Caco-2 (cell line): ENCODE data around the gene YES1. TPM values are rescaled to one million over a fixed set of nuclear protein-coding genes. Genes with fewer than 3 reads are reported as not detected.
"Not testable (repeated sequence)": the region's sequence is repeated elsewhere in the genome, so short reads cannot be mapped to it uniquely, and the experiment has no call there.

Experiments
- BruUV-seq: library from RNA; stranded (reverse); fragments of 400-500 nt; replicated peaks from 2 replicates; lab custom pipeline; 2021; lab: Mats Ljungman, UMichigan
- CTCF ChIA-PET: fragments of 300-600 bp; sonication (Branson Sonifier 250); formaldehyde crosslinking; loops from one replicate; lab custom pipeline; 2022; ENCODE audit warnings: antibody characterized with exemption; lab: Charles Lee
- POLR2A ChIA-PET: fragments of 300-600 bp; sonication (Branson Sonifier 250); formaldehyde crosslinking; loops from one replicate; lab custom pipeline; 2022; ENCODE audit warnings: antibody characterized with exemption; lab: Charles Lee
- DNase-seq, 2 experiments: peaks; one replicate each; pipeline versions ENCODE4 v3.0.0 to v3.0.0-alpha.2; 2020 to 2022
- H3K27me3 ChIP-seq: replicated peaks from 2 replicates; pipeline ENCODE4 v1.6.0; 2011; ENCODE audit warnings: low read length; ENCODE audit not compliant: control insufficient read depth, insufficient read depth
- H3K36me3 ChIP-seq: 2 replicates; pipeline ENCODE4 v1.5.1; 2011; ENCODE audit warnings: low read length; ENCODE audit not compliant: control insufficient read depth, insufficient read depth
- H3K4me1 ChIP-seq: fragments of 250-450 bp; sonication (Bioruptor Pico); 2 replicates; pipeline ENCODE4 v1.5.1; 2020; ENCODE audit warnings: mild to moderate bottlenecking
- H3K4me3 ChIP-seq: 2 replicates; pipeline ENCODE4 v1.5.1; 2011; ENCODE audit warnings: low read depth, mild to moderate bottlenecking, control low read depth, low read length
- H3K9me3 ChIP-seq: fragments of 250-450 bp; sonication (Bioruptor Pico); 2 replicates; pipeline ENCODE4 v1.5.1; 2020; ENCODE audit warnings: mild to moderate bottlenecking, moderate library complexity
- H3K27ac Mint-ChIP-seq: one replicate; pipeline ENCODE4 v1.8.0; 2022; ENCODE audit warnings: mixed read lengths; ENCODE audit not compliant: unreplicated experiment
- H3K27me3 Mint-ChIP-seq: one replicate; pipeline ENCODE4 v1.8.0; 2022; ENCODE audit warnings: mixed read lengths; ENCODE audit not compliant: insufficient read depth, unreplicated experiment
- H3K36me3 Mint-ChIP-seq: one replicate; pipeline ENCODE4 v1.8.0; 2022; ENCODE audit warnings: mild to moderate bottlenecking, mixed read lengths; ENCODE audit not compliant: insufficient read depth, unreplicated experiment
- H3K4me1 Mint-ChIP-seq: one replicate; pipeline ENCODE4 v1.8.0; 2022; ENCODE audit warnings: low read depth, mixed read lengths; ENCODE audit not compliant: unreplicated experiment
- H3K4me3 Mint-ChIP-seq: one replicate; pipeline ENCODE4 v1.8.0; 2022; ENCODE audit warnings: mild to moderate bottlenecking, moderate library complexity, mixed read lengths; ENCODE audit not compliant: unreplicated experiment
- H3K9me3 Mint-ChIP-seq: one replicate; pipeline ENCODE4 v1.8.0; 2022; ENCODE audit warnings: mixed read lengths; ENCODE audit not compliant: unreplicated experiment
- intact Hi-C: fragments of 100-400 bp; cut with micrococcal nuclease; formaldehyde crosslinking; loops from one replicate; pipeline ENCODE4 v1.10.0; 2022; ENCODE audit not compliant: unreplicated experiment
- total RNA-seq: library from RNA; stranded (reverse); gene quantifications from 2 replicates; pipeline ENCODE4 v1.2.3, GENCODE V29; 2022
- TF ChIP-seq, protein P1 (sequence below), 2 experiments: fragments of 200-600 bp in 1 of 2; IDR thresholded peaks; 1 replicate in 1 of 2; 2 replicates in 1 of 2; pipeline versions ENCODE4 v1.5.1 to v1.8.0; 2011 to 2022; ENCODE audit warnings: antibody characterized with exemption in 1 of 2, control low read depth in 1 of 2, inconsistent platforms in 1 of 2, low read depth in 1 of 2, low read length in 1 of 2, mild to moderate bottlenecking in 1 of 2, moderate library complexity in 1 of 2; ENCODE audit not compliant: insufficient read depth in 1 of 2, severe bottlenecking in 1 of 2, unreplicated experiment in 1 of 2

The YES1 gene
- total RNA-seq, 1 experiment from 2014 or later = 95.0 TPM

GRCh38 chr18:767084-767882, 44.8 kb downstream of the YES1 start:
- Histone ChIP-seq H3K9me3 (no peaks in the 10 kb centered on the region), H3K36me3 (no peaks in the 10 kb centered on the region), H3K4me3 (no peak overlapping the region), H3K27me3 (no peaks in the 10 kb centered on the region), H3K4me1 (peaks cover 37% of the 10 kb centered on the region)
- CTCF ChIA-PET = interaction anchor here (0.6 kb wide), 1 partner anchor 65 kb away, joined by 3 read pairs; no protein-coding TSS in a partner anchor
- DNase-seq = no peak
- Mint-ChIP-seq H3K4me1 (peaks cover 17% of the 10 kb centered on the region), H3K9me3 (no peaks in the 10 kb centered on the region), H3K4me3 (no peak overlapping the region), H3K36me3 (peaks cover 5% of the 10 kb centered on the region), H3K27ac (no peak overlapping the region), H3K27me3 (no peaks in the 10 kb centered on the region)
- BruUV-seq = no TSS peak
- POLR2A ChIA-PET = no interaction called here
- intact Hi-C loops = no loop called here
- TF ChIP-seq, protein P1, sequence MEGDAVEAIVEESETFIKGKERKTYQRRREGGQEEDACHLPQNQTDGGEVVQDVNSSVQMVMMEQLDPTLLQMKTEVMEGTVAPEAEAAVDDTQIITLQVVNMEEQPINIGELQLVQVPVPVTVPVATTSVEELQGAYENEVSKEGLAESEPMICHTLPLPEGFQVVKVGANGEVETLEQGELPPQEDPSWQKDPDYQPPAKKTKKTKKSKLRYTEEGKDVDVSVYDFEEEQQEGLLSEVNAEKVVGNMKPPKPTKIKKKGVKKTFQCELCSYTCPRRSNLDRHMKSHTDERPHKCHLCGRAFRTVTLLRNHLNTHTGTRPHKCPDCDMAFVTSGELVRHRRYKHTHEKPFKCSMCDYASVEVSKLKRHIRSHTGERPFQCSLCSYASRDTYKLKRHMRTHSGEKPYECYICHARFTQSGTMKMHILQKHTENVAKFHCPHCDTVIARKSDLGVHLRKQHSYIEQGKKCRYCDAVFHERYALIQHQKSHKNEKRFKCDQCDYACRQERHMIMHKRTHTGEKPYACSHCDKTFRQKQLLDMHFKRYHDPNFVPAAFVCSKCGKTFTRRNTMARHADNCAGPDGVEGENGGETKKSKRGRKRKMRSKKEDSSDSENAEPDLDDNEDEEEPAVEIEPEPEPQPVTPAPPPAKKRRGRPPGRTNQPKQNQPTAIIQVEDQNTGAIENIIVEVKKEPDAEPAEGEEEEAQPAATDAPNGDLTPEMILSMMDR (IDR thresholded peaks at IDR 0.05; ENCODE audit: insufficient read depth in 1 of 2, low read depth in 1 of 2, low read length in 1 of 2, severe bottlenecking in 1 of 2, unreplicated experiment in 1 of 2) = no peak

DNA sequence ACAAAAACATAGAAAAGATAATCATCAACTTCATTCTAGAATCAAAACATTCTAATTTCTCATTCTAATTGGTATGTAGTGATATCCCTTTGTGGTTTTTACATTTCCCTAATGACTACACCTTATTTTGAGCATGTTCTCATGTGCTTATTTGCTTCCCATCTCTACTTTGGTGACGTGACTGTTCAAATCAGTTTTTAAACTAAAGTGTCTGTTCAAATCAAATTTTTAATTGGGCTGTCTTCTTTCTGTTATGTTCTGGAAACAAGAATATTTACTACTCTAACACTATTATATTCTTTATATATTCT, 45.5 kb downstream of the YES1 start:
- Mint-ChIP-seq H3K4me3 (no peak overlapping the region), H3K36me3 (peaks cover 2% of the 10 kb centered on the region), H3K4me1 (peaks cover 17% of the 10 kb centered on the region), H3K9me3 (no peaks in the 10 kb centered on the region), H3K27me3 (no peaks in the 10 kb centered on the region), H3K27ac (no peak overlapping the region)
- H3K9me3 ChIP-seq = no peaks in the 10 kb centered on the region
- H3K36me3 ChIP-seq = no peaks in the 10 kb centered on the region
- H3K4me3 ChIP-seq = no peak overlapping the region
- CTCF ChIA-PET = no interaction called here
- POLR2A ChIA-PET = no interaction called here
- no TSS peak for BruUV-seq
- DNase-seq = no peak
- H3K4me1 ChIP-seq = peaks cover 35% of the 10 kb centered on the region
- TF ChIP-seq, protein P1 (IDR thresholded peaks at IDR 0.05; ENCODE audit: insufficient read depth in 1 of 2, low read depth in 1 of 2, low read length in 1 of 2, severe bottlenecking in 1 of 2, unreplicated experiment in 1 of 2) = no peak
- no peaks in the 10 kb centered on the region for H3K27me3 ChIP-seq
- intact Hi-C loops = no loop called here

GRCh38 chr18:765764-766549, 46.1 kb downstream of the YES1 start:
- peaks cover 31% of the 10 kb centered on the region for H3K4me1 ChIP-seq
- POLR2A ChIA-PET = no interaction called here
- peak in 1 of 2 experiments; percentile 11 for DNase-seq
- H3K4me3 Mint-ChIP-seq = no peak overlapping the region
- TF ChIP-seq, protein P1 (IDR thresholded peaks at IDR 0.05; ENCODE audit: insufficient read depth in 1 of 2, low read depth in 1 of 2, low read length in 1 of 2, severe bottlenecking in 1 of 2, unreplicated experiment in 1 of 2) = no peak
- BruUV-seq = no TSS peak
- CTCF ChIA-PET = no interaction called here
- peaks cover 17% of the 10 kb centered on the region for H3K4me1 Mint-ChIP-seq
- no peak overlapping the region for H3K4me3 ChIP-seq
- intact Hi-C loops = no loop called here
- no peaks in the 10 kb centered on the region for H3K36me3 ChIP-seq
- H3K27me3 ChIP-seq = no peaks in the 10 kb centered on the region
- H3K9me3 ChIP-seq = no peaks in the 10 kb centered on the region
- H3K27ac Mint-ChIP-seq = no peak overlapping the region
- H3K27me3 Mint-ChIP-seq = no peaks in the 10 kb centered on the region
- H3K36me3 Mint-ChIP-seq = peaks cover 5% of the 10 kb centered on the region
- H3K9me3 Mint-ChIP-seq = no peaks in the 10 kb centered on the region

DNA sequence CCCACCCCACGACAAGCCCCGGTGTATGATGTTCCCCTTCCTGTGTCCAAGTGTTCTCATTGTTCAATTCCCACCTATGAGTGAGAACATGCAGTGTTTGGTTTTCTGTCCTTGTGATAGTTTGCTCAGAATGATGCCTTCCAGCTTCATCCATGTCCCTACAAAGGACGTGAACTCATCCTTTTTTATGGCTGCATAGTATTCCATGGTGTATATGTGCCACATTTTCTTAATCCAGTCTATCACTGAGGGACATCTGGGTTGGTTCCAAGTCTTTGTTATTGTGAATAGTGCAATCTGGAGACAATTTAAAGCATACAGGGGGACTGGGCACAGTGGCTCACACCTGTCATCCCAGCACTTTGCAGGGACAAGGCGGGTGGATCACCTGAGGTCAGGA, 52.2 kb downstream of the YES1 start:
- H3K27me3 ChIP-seq, intact Hi-C loops, DNase-seq, H3K36me3 ChIP-seq, H3K27me3 Mint-ChIP-seq, H3K4me1 ChIP-seq, H3K4me3 Mint-ChIP-seq, H3K4me3 ChIP-seq, H3K27ac Mint-ChIP-seq, BruUV-seq, CTCF ChIA-PET, H3K4me1 Mint-ChIP-seq, H3K9me3 ChIP-seq, H3K9me3 Mint-ChIP-seq, H3K36me3 Mint-ChIP-seq, POLR2A ChIA-PET: not testable (repeated sequence)
